ENCODE measurements around the gene LDLRAD4.
"Not testable (repeated sequence)": the region's sequence is repeated elsewhere in the genome, so short reads cannot be mapped to it uniquely, and the experiment has no call there.

GRCh38 chr18:13677350-13677749 is 458.8 kb downstream of the LDLRAD4 start:
- not testable (repeated sequence) for TF ChIP-seq CTCF, POLR2A (IDR thresholded peaks at IDR 0.05)
